Astrocyte of the spinal cord (primary cell): ENCODE data around the gene PI4K2A.

Experiments used
- DNase-seq: peaks from one replicate; pipeline ENCODE4 v3.0.0; 2011; ENCODE audit warnings: low read depth, low spot score
- H3K4me3 ChIP-seq: 2 replicates; pipeline ENCODE4 v1.5.1; 2011; ENCODE audit warnings: low read depth, mild to moderate bottlenecking, low read length, moderate library complexity
- CTCF ChIP-seq: IDR thresholded peaks from 2 replicates; pipeline ENCODE4 v1.5.1; 2012; ENCODE audit warnings: low read depth, mild to moderate bottlenecking, low read length, inconsistent platforms
- in situ Hi-C: cut with HindIII; loops from 2 replicates; pipeline ENCODE4 v1.10.0; 2017; ENCODE audit warnings: low sequenced_read_pairs

Gene PI4K2A

GRCh38 chr10:97611473-97611872 lies 29.0 kb upstream of the PI4K2A start:
- no peak for TF ChIP-seq CTCF
- no peak for DNase-seq
- no peak overlapping the region for H3K4me3 ChIP-seq
- in situ Hi-C loops = no loop called here

GRCh38 chr10:97612386-97612785 lies 28.1 kb upstream of the PI4K2A start:
- H3K4me3 ChIP-seq = no peak overlapping the region
- in situ Hi-C loops = no loop called here
- peak; percentile 52 for DNase-seq
- TF ChIP-seq CTCF = peak; percentile 28

- H3K4me3 ChIP-seq = no peak overlapping the region
- no peak for TF ChIP-seq CTCF
- in situ Hi-C loops = no loop called here
- DNase-seq = no peak
Observed at GRCh38 chr10:97618285-97618684, 22.2 kb upstream of the PI4K2A start.

GRCh38 chr10:97618733-97619132 lies 21.7 kb upstream of the PI4K2A start:
- TF ChIP-seq CTCF = no peak
- no peak overlapping the region for H3K4me3 ChIP-seq
- in situ Hi-C loops = no loop called here
- no peak for DNase-seq

- TF ChIP-seq CTCF = no peak
- no peak overlapping the region for H3K4me3 ChIP-seq
- in situ Hi-C loops = no loop called here
- no peak for DNase-seq
Observed at GRCh38 chr10:97623277-97623676, 17.2 kb upstream of the PI4K2A start.

GRCh38 chr10:97627731-97628130 lies 12.7 kb upstream of the PI4K2A start:
- no peak overlapping the region for H3K4me3 ChIP-seq
- in situ Hi-C loops = no loop called here
- no peak for DNase-seq
- no peak for TF ChIP-seq CTCF

GRCh38 chr10:97628228-97628627 lies 12.2 kb upstream of the PI4K2A start:
- in situ Hi-C loops = no loop called here
- no peak for TF ChIP-seq CTCF
- DNase-seq = no peak
- H3K4me3 ChIP-seq = no peak overlapping the region
